AG10803 (cell line): ENCODE results near the gene MAP3K10.

ENCODE experiments used
- DNase-seq: peaks from one replicate; pipeline ENCODE4 v3.0.0; 2010; ENCODE audit warnings: low read depth
- H3K4me3 ChIP-seq: 2 replicates; pipeline ENCODE4 v1.5.1; 2011; ENCODE audit warnings: mild to moderate bottlenecking, low read length, control low read depth
- CTCF ChIP-seq: conservative IDR thresholded peaks from 2 replicates; pipeline ENCODE4 v1.5.1; 2011; ENCODE audit warnings: mild to moderate bottlenecking, low read length, control low read depth, inconsistent platforms

The MAP3K10 gene

GRCh38 chr19:40252395-40252794 is 61.2 kb downstream of the MAP3K10 start:
- no peak for TF ChIP-seq CTCF
- DNase-seq, result no peak
- no peak overlapping the region for H3K4me3 ChIP-seq

- no peak for DNase-seq
- no peak overlapping the region for H3K4me3 ChIP-seq
- no peak for TF ChIP-seq CTCF
Measured at GRCh38 chr19:40253611-40254092, 62.4 kb downstream of the MAP3K10 start.

GRCh38 chr19:40254714-40255418 is 63.6 kb downstream of the MAP3K10 start:
- TF ChIP-seq CTCF, result no peak
- no peak for DNase-seq
- H3K4me3 ChIP-seq, result no peak overlapping the region

GRCh38 chr19:40255619-40256166 is 64.5 kb downstream of the MAP3K10 start:
- no peak overlapping the region for H3K4me3 ChIP-seq
- DNase-seq, result no peak

GRCh38 chr19:40256512-40256911 is 65.3 kb downstream of the MAP3K10 start:
- no peak overlapping the region for H3K4me3 ChIP-seq
- no peak for TF ChIP-seq CTCF
- DNase-seq, result no peak

More at GRCh38 chr19:40255619-40256166, 64.5 kb downstream of the MAP3K10 start:
- no peak for TF ChIP-seq CTCF

GRCh38 chr19:40257096-40257517 is 65.9 kb downstream of the MAP3K10 start:
- TF ChIP-seq CTCF, result no peak
- no peak for DNase-seq
- H3K4me3 ChIP-seq, result no peak overlapping the region

- no peak overlapping the region for H3K4me3 ChIP-seq
- no peak for TF ChIP-seq CTCF
- DNase-seq, result no peak
Measured at GRCh38 chr19:40261631-40262030, 70.4 kb downstream of the MAP3K10 start.
